ENCODE data around the gene PEX14.

PEX14 gene

GRCh38 chr1:10652626-10653025, 177.9 kb downstream of the PEX14 start:
- DNase-seq: no peak

DNA sequence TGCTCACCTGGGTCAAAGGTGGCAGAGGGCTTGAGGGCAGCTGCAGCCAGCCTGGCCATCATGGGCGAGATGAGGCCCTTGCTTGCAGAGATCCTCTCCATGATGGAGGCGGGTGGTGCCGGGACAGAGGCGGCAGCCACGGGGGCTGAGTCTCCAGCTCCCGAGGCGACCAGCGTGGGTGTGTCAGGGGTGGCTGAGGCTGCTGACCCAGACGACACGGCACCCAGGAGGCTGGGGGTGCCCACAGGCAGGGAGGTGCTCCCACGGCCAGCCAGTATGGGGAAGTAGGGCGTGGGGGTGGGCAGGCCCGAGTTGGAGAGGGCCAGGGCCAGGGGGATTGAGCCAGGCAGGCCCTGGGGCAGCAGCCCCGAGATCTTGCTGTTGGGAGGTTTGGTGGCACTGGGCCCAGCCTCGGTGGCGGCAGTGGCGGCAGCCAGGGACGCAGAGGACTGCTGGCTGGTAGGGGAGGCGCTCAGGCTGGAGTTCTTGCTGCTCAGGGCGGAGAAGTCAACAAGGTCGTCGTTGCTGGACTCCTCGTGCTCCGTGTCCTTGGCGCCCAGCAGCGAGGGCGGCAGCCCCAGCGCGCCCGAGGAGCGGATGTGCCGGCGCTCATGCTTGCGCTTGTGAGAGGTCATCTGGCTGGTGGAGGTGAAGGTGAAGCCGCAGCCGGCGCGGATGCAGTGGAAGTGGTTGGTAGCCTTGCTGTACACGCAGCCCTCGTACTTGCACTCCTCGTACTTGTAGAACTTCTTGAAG, 178.8 kb downstream of the PEX14 start:
- DNase-seq: no peak

DNA sequence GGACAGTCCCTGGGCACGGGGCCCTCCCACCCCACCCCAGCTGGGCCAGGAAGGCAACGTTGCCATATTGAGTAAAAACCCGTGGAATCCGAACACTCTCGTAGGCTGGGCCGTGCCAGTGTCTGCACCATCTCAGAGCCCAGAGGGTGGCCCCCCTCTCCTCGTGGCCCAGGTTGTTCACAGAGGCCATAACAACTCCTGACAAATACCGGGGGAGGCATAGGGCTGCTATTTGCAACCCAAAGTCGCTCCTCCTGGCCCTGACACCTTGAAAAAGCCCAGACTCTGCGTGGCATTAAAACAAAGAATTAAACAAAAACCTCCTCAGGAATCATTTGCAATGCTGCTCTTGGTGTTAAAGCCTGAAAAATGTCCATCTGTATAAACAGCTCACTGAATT, 180.3 kb downstream of the PEX14 start:
- no peak for DNase-seq

- no peak for DNase-seq
Observed at GRCh38 chr1:10656431-10656830, 181.7 kb downstream of the PEX14 start.

DNA sequence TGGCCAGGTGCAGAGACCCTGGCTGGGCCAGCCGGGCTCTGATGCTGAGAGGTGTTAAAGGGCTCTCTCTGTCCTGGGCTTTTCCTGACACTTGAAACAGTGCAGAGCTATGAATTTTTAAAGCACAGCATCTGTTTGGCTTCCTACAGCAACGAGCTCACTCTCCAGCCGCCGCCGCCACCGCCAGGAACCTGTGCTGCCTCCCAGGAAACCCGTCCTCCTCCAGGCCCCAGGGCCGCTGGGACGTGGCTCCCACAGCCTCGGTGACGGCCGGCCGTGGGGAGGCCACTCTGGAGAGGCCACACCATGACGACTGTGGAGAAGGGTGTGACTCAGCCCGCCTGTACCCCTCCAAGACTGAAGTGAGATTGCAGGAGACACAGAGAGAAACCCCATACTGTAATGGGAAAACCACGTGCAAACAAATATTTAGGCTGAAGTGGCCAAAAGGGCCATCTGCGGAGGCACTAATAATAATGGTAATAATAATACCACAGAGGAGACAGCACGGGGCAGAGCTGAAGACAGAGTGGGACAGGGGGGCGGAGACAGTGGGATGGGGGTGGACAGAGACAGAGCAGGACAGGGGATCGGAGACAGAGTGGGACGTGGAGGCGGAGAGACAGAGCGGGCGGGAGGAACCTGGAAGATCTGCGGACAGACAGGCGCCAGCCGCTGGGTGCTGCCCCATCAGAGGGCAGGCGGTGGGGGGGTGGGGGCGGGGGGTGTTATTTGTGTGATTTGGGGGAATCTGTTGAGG, 182.5 kb downstream of the PEX14 start:
- no peak for DNase-seq

DNA sequence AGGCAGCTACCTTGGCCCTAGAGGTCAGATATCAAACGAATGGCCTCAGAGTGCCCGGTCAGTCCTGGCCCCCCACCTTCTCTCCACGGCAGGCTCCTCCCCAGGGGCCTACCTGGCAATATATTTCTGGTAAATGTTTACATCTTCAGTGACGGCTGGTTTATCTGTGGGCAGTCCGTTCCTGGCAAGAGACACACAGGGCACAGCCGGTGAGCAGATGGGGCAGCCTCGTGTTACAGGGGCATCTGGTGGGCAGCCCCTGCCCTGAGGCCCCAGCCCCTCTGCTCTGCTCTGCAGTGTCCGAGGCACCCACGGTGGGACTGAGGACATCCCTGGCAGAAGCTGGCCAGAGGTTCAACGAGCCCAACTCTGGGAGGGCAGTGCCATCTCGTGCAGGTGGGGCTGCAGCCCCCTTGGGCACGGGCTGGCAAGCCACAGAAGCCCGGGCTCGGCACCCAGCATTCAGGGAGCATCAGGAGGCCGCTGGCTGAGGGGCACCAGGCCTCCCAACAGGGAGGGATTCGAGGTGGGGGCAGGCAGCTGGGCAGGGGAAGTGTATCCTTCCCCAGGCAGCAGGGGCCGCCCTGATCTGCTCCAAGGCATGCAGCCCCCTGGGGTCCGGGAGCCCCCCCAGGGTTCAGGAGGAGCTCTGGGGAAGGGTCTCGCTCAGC, 183.8 kb downstream of the PEX14 start:
- DNase-seq: no peak

DNA sequence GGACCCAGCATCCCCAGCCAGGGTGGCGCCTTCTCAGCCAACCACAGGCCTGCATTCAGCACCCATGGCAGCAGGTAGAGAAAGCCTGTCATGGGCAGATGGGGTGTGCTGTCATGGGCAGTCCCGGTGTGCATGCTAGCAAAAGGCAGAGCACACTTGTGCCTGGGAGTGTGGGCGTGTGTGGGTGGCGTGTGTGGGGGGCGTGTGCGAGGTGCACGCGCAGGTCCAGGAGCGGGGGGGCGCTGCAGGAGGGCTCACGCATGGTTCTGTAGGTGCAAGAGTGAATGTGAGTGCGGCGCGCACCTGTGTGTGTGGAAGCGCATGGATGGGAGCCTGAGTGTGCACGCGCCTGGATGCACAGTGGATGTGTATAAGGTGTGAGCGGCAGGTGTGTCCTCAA, 184.5 kb downstream of the PEX14 start:
- no peak for DNase-seq

- DNase-seq: no peak
Observed at GRCh38 chr1:10659646-10660540, 185.1 kb downstream of the PEX14 start.

- DNase-seq: no peak
Observed at GRCh38 chr1:10661453-10661852, 186.7 kb downstream of the PEX14 start.

DNA sequence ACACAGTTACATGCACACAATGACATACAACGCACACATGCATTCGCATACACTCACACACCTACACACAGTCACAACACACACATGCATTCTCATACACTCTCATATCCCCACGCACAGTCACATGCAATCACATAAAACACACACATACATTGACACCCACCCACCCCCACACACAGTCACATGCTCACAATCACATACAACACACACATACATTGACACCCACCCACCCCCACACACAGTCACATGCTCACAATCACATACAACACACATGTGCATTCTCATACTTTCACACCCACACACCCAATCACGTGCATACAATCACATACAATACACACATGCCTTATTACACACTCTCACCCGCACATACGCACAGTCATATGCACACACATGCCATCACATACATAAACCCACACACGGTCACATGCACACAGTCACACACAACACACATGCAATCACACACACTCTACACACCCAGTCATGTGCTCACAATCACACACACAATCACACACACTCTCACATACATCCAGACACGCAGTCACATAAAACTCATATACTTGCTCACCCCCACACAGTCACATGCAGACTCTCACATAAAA, 187.4 kb downstream of the PEX14 start:
- no peak for DNase-seq

DNA sequence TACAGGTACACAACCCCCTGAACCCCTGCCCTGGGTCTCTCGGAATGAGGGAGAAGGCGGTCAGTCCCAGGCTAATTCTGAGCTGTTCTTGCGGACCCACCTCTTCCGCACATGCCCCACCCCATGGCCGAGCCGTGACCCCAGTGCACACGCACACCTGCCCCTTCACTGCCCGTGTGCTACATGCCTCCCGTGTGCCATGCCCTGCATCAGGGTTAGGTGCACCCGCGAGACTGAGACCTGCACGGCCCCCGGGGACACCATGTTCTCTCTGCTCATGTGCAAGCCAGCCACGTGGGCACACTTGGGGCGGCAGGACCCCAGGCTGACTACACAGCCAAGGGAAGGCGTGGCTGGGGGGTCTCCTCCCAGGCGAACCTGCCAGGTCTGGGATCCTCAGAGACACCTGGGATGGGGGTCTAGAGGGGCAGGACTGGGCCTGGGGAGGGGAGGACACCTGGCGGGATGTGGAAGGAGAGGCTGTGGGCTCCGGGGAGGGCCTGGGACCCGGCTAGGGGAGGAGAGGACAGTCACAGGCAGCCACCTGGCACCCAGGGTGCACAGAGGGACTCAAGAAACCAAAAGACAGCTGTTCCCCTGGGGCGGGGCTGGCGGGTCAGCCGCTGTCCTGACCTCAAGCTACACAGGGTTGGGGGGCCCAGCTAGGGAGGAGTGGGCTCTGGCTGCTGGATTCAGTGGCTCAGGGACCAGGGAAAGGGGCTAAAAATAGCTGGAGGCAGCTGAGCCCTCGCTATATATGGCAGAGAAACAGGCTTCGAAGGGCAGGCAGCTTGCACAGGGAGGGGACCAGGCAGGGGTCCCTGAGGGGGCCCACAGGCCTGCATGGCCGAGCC, 188.3 kb downstream of the PEX14 start:
- DNase-seq: no peak

DNA sequence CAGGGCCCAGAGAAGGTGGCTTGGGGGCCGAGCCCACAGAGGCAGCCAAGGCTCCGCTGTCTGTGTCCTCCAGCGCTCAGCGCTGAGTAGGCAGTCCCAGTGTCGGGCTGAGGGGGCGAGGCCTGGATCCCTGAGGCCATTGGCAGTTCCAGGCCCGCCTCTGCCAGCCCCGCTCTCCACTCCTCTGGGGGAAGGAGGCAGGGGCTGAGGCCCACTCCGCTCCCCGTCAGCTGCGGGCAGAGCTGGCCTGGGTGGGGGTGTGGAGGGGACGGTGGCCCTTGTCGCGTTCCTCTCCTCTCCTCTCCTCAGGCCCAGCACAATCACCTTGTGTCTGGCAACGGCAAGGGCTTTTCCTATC, 188.9 kb downstream of the PEX14 start:
- no peak for DNase-seq

- no peak for DNase-seq
Observed at GRCh38 chr1:10664251-10664650, 189.5 kb downstream of the PEX14 start.

- DNase-seq: no peak
Observed at GRCh38 chr1:10665226-10665625, 190.5 kb downstream of the PEX14 start.

GRCh38 chr1:10665930-10666850, 191.4 kb downstream of the PEX14 start:
- no peak for DNase-seq

DNA sequence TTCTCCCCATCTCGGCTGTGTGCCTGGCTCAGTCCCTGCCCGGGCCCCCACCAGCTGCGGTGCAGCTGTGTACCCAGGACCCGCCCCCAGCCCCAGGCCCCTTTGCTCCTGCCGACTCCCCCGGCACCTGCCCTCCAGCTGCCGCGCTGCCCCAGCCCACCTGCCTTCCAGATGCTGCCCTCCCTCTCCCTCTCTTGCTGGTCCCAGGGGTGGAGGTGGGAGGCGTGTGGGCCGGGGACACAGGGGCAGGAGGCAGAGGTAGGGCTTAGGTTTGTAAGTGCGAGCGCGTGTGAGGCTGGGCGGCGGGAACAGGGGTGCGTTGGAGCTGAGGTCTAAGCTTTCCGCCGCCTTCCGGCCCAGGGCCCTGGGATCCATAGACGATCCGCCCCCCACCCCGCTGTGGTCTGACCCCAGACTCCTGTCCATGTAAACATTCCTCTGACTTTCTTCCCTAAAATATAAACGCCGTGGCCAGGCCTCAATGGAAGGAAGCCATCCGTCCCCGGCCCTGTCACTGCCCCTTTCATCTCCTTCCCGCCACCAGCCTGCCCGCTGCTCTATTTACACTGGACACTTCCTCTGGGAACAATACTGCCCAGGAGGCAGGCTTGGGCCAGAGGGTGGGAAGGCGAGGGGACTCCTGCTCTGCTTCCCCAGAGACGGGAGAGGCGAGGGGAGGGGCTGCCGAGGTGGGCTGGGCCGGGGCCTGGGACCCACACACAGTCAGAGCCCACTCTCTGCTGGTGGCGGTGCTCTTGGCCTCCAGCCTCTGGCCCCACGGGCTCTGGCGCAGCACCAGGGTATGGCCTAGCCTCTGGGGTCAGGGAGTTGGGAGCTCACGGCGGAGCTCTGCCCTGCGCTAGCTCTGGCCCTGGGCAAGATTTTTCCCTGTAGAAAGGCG, 193.4 kb downstream of the PEX14 start:
- DNase-seq: no peak

- DNase-seq: no peak
Observed at GRCh38 chr1:10669570-10669969, 194.8 kb downstream of the PEX14 start.

DNA sequence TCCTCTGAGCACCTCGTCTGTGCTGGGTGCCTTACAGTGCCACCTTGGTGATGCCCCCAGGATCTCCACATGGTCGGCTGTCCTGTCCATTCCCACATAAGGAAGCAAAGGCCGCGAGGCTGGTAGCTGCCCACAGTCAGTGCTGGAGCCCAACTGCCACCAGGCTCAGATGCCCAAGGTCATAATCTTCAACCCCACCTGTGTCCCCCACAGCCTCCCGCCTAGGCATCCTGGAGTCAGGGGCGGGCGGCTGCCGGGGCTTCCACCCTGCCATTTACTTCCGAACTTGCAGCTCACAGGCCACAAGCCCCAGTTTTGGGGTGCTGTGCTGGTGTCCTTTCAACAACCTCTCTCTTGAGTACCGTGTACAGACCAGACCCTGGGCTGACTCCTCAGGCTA, 195.4 kb downstream of the PEX14 start:
- DNase-seq: no peak

- DNase-seq: no peak
Observed at GRCh38 chr1:10671090-10671489, 196.3 kb downstream of the PEX14 start.
